Neural cell (in vitro differentiated cells): Measurements from ENCODE around the gene PAH. TPM values are rescaled to one million over a fixed set of nuclear protein-coding genes. Genes with fewer than 3 reads are reported as not detected.

ENCODE experiments used
- H2AFZ ChIP-seq: fragments of 200-600, 300-800 bp; sonication (generic), shearing (Covaris generic); 2 replicates; pipeline ENCODE4 v1.6.0; 2014; ENCODE audit warnings: low read depth, mild to moderate bottlenecking, antibody characterized with exemption, low read length, moderate library complexity
- H3F3A ChIP-seq: fragments of 200-600 bp; shearing (Covaris generic); 2 replicates; pipeline ENCODE4 v1.6.1; 2016; ENCODE audit warnings: mild to moderate bottlenecking, moderate library complexity, mixed read lengths, antibody characterized with exemption, low read length; ENCODE audit not compliant: insufficient read depth, poor library complexity, severe bottlenecking
- H3K27ac ChIP-seq: fragments of 200-600, 300-800 bp; sonication (generic), shearing (Covaris generic); 2 replicates; pipeline ENCODE4 v1.5.1; 2014; ENCODE audit warnings: mild to moderate bottlenecking, low read length, moderate library complexity
- H3K27me3 ChIP-seq: fragments of 300-800, 200-600 bp; sonication (generic), shearing (Covaris generic); 2 replicates; pipeline ENCODE4 v1.6.0; 2014; ENCODE audit warnings: mild to moderate bottlenecking, low read depth, low read length, moderate library complexity; ENCODE audit not compliant: insufficient read depth
- H3K36me3 ChIP-seq: fragments of 300-800, 200-600 bp; sonication (generic), shearing (Covaris generic); 2 replicates; pipeline ENCODE4 v1.5.1; 2014; ENCODE audit warnings: mild to moderate bottlenecking, antibody characterized with exemption, low read length, moderate library complexity; ENCODE audit not compliant: insufficient read depth
- H3K4me2 ChIP-seq: fragments of 300-800, 200-600 bp; sonication (generic), shearing (Covaris generic); 2 replicates; pipeline ENCODE4 v1.6.0; 2014; ENCODE audit warnings: mild to moderate bottlenecking, low read length
- H3K4me3 ChIP-seq: fragments of 300-800, 200-600 bp; sonication (generic), shearing (Covaris generic); 2 replicates; pipeline ENCODE4 v1.5.1; 2014; ENCODE audit warnings: mild to moderate bottlenecking, low read length, moderate library complexity
- H3K79me2 ChIP-seq: fragments of 200-600 bp; shearing (Covaris generic); replicated peaks from 2 replicates; pipeline ENCODE4 v1.6.0; 2014; ENCODE audit warnings: mild to moderate bottlenecking, low read length, moderate library complexity; ENCODE audit not compliant: insufficient read depth
- H3K9ac ChIP-seq: fragments of 300-800, 200-600 bp; sonication (generic), shearing (Covaris generic); 2 replicates; pipeline ENCODE4 v1.6.1; 2016; ENCODE audit warnings: mild to moderate bottlenecking, low read length, mixed read lengths
- H3K9me2 ChIP-seq: fragments of 200-600 bp; shearing (Covaris generic); 2 replicates; pipeline ENCODE4 v1.6.1; 2016; ENCODE audit warnings: mild to moderate bottlenecking, low read length, mixed read lengths; ENCODE audit not compliant: insufficient read depth
- H3K9me3 ChIP-seq: fragments of 200-600, 300-800 bp; sonication (generic), shearing (Covaris generic); 2 replicates; pipeline ENCODE4 v1.6.1; 2016; ENCODE audit warnings: mild to moderate bottlenecking, mixed run types, low read length, moderate library complexity, mixed read lengths
- H4K20me1 ChIP-seq: fragments of 200-600 bp; shearing (Covaris generic); 2 replicates; pipeline ENCODE4 v1.6.1; 2016; ENCODE audit warnings: mild to moderate bottlenecking, mixed run types; ENCODE audit not compliant: insufficient read depth
- EP300 ChIP-seq: fragments of 450-650 bp; conservative IDR thresholded peaks from 2 replicates; pipeline ENCODE4 v1.6.1; 2014; ENCODE audit warnings: antibody characterized with exemption, mild to moderate bottlenecking, moderate library complexity; ENCODE audit not compliant: poor library complexity, severe bottlenecking
- EZH2 ChIP-seq: fragments of 200-600, 300-800 bp; shearing (Covaris generic), sonication (generic); IDR thresholded peaks from 2 replicates; pipeline ENCODE4 v1.6.1; 2014; ENCODE audit warnings: antibody characterized with exemption, low read length, borderline replicate concordance, mild to moderate bottlenecking; ENCODE audit not compliant: insufficient read depth, poor library complexity, severe bottlenecking
- MXI1 ChIP-seq: fragments of 450-650 bp; conservative IDR thresholded peaks from 2 replicates; pipeline ENCODE4 v1.6.1; 2014; ENCODE audit warnings: antibody characterized with exemption, mild to moderate bottlenecking; ENCODE audit not compliant: poor library complexity, severe bottlenecking
- POLR2AphosphoS5 ChIP-seq: IDR thresholded peaks from 2 replicates; pipeline ENCODE4 v1.6.1; 2012
- RAD21 ChIP-seq: fragments of 450-650 bp; conservative IDR thresholded peaks from 2 replicates; pipeline ENCODE4 v1.6.1; 2014; ENCODE audit warnings: antibody characterized with exemption, mild to moderate bottlenecking, moderate library complexity
- SMC3 ChIP-seq: fragments of 450-650 bp; conservative IDR thresholded peaks from 2 replicates; pipeline ENCODE4 v1.6.1; 2014; ENCODE audit warnings: antibody characterized with exemption, mild to moderate bottlenecking, moderate library complexity; ENCODE audit not compliant: poor library complexity
- TAF1 ChIP-seq: IDR thresholded peaks from 2 replicates; pipeline ENCODE4 v1.6.1; 2012; ENCODE audit warnings: low read depth
- polyA plus RNA-seq: library from polyadenylated mRNA; depleted of rRNA; stranded (reverse); fragments of >200 nt; gene quantifications from 2 replicates; pipeline ENCODE4 v1.2.3, GENCODE V29; 2014
- TF ChIP-seq, protein P1 (sequence below): IDR thresholded peaks from 2 replicates; pipeline ENCODE4 v1.6.1; 2012; ENCODE audit warnings: borderline replicate concordance
- TF ChIP-seq, protein P2 (sequence below): fragments of 450-650 bp; IDR thresholded peaks from 2 replicates; pipeline ENCODE4 v1.5.1; 2014; ENCODE audit warnings: antibody characterized with exemption, mild to moderate bottlenecking, moderate library complexity; ENCODE audit not compliant: poor library complexity, severe bottlenecking

PAH gene
- polyA plus RNA-seq, 1 donor from 2014 or later = not detected

DNA sequence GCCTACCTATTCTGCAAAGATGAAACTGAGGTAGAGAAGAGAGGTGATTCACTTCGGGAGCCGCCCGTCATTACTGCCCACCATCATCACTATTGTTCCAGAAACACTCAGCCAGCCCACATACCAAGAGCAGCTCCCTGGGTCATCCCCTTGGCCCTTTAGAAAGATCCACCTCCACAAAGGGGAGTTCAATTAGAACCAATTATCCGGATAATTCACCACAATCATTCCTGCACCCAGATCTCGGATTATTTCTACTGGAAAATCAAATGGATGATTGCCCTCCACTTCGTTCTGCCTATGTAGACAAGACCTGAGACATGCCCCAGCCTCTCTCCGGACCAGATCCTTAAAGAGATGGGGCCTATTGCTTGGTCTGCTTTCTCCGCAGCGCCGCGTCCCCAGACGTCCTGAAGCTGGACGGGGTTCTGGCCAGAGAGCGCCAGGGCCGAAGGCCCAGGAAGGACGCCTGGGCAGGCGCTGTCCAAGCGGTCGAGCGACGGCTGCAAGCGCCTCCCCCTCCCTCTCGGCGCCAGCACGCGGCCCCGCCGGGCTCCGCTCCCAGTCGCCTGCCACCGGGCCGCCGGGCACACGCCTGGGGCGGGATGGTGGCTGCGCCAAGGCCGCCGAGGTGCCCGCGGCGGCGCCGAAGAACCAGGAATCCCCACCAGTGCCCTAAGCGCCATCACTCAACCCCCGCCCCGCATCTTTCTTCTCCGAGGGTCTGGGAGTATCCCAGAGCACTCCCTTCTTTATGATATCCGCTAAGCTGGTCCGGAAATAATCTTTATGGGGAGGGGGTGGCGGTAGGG, 39.1 kb upstream of the PAH start:
- H3K9ac ChIP-seq = peak overlapping the region; percentile 23
- no peaks in the 10 kb centered on the region for H4K20me1 ChIP-seq
- H3F3A ChIP-seq = peaks cover 6% of the 10 kb centered on the region
- H3K27ac ChIP-seq = no peak overlapping the region
- peaks cover 20% of the 10 kb centered on the region for H3K79me2 ChIP-seq
- peak overlapping the region; percentile 90 for H3K4me3 ChIP-seq
- H2AFZ ChIP-seq = no peak overlapping the region
- no peak overlapping the region for H3K4me2 ChIP-seq
- H3K27me3 ChIP-seq = peaks cover 50% of the 10 kb centered on the region
- no peaks in the 10 kb centered on the region for H3K9me3 ChIP-seq
- TF ChIP-seq EP300 (no peak), POLR2AphosphoS5 (no peak), SMC3 (no peak), MXI1 (no peak), TAF1 (no peak), EZH2 (no peak), RAD21 (no peak)
- TF ChIP-seq, protein P1, sequence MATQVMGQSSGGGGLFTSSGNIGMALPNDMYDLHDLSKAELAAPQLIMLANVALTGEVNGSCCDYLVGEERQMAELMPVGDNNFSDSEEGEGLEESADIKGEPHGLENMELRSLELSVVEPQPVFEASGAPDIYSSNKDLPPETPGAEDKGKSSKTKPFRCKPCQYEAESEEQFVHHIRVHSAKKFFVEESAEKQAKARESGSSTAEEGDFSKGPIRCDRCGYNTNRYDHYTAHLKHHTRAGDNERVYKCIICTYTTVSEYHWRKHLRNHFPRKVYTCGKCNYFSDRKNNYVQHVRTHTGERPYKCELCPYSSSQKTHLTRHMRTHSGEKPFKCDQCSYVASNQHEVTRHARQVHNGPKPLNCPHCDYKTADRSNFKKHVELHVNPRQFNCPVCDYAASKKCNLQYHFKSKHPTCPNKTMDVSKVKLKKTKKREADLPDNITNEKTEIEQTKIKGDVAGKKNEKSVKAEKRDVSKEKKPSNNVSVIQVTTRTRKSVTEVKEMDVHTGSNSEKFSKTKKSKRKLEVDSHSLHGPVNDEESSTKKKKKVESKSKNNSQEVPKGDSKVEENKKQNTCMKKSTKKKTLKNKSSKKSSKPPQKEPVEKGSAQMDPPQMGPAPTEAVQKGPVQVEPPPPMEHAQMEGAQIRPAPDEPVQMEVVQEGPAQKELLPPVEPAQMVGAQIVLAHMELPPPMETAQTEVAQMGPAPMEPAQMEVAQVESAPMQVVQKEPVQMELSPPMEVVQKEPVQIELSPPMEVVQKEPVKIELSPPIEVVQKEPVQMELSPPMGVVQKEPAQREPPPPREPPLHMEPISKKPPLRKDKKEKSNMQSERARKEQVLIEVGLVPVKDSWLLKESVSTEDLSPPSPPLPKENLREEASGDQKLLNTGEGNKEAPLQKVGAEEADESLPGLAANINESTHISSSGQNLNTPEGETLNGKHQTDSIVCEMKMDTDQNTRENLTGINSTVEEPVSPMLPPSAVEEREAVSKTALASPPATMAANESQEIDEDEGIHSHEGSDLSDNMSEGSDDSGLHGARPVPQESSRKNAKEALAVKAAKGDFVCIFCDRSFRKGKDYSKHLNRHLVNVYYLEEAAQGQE = no peak
- TF ChIP-seq, protein P2, sequence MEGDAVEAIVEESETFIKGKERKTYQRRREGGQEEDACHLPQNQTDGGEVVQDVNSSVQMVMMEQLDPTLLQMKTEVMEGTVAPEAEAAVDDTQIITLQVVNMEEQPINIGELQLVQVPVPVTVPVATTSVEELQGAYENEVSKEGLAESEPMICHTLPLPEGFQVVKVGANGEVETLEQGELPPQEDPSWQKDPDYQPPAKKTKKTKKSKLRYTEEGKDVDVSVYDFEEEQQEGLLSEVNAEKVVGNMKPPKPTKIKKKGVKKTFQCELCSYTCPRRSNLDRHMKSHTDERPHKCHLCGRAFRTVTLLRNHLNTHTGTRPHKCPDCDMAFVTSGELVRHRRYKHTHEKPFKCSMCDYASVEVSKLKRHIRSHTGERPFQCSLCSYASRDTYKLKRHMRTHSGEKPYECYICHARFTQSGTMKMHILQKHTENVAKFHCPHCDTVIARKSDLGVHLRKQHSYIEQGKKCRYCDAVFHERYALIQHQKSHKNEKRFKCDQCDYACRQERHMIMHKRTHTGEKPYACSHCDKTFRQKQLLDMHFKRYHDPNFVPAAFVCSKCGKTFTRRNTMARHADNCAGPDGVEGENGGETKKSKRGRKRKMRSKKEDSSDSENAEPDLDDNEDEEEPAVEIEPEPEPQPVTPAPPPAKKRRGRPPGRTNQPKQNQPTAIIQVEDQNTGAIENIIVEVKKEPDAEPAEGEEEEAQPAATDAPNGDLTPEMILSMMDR = no peak
- H3K36me3 ChIP-seq = no peaks in the 10 kb centered on the region
- no peaks in the 10 kb centered on the region for H3K9me2 ChIP-seq

DNA sequence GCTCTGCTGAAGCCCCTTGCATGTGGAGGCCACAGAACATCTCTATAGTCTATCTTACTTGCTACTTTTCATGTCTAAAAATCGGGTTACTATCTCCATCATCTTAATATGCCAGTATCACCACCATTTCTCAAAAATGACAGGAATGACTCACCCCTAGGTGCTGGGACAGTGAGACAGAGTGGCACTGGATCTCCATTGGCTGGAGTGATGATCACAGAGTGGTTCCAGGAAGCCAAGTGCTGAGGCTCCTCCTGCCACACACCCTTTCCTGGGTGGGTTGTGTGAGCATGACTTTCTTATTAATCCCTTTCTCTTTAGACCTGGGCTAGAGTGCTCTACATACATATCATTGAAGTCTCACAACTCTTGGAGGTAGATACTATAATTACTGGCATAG, 37.1 kb upstream of the PAH start:
- Histone ChIP-seq H3K4me2 (no peak overlapping the region), H3K79me2 (peaks cover 5% of the 10 kb centered on the region), H3K27ac (no peak overlapping the region), H4K20me1 (no peaks in the 10 kb centered on the region), H3K36me3 (no peaks in the 10 kb centered on the region), H2AFZ (no peak overlapping the region), H3K4me3 (no peak overlapping the region), H3K9ac (no peak overlapping the region), H3K27me3 (peaks cover 57% of the 10 kb centered on the region), H3K9me2 (no peaks in the 10 kb centered on the region), H3F3A (peaks cover 6% of the 10 kb centered on the region), H3K9me3 (no peaks in the 10 kb centered on the region)
- TF ChIP-seq POLR2AphosphoS5 (no peak), SMC3 (no peak), EZH2 (no peak), TAF1 (no peak), MXI1 (no peak), RAD21 (no peak)
- TF ChIP-seq, protein P1 = no peak
- TF ChIP-seq, protein P2 = no peak
